SK-N-SH treated with all-trans-retinoic acid at 6 μM for 48 hours (cell line): ENCODE data around the gene CAMK2B.

Source experiments
- ARNTL ChIP-seq: fragments of 450-650 bp; formaldehyde crosslinking; IDR thresholded peaks from 2 replicates; pipeline ENCODE4 v1.5.0; 2020; ENCODE audit warnings: low read depth, mild to moderate bottlenecking, moderate library complexity, borderline replicate concordance
- CREB5 ChIP-seq: fragments of 250-450 bp; sonication (Bioruptor Pico); IDR thresholded peaks from 2 replicates; pipeline ENCODE4 v1.5.1; 2020; ENCODE audit warnings: low read depth, mild to moderate bottlenecking, moderate library complexity
- CSDC2 ChIP-seq: fragments of 250-450 bp; sonication (Bioruptor Pico); IDR thresholded peaks from 2 replicates; pipeline ENCODE4 v1.5.0; 2020; ENCODE audit warnings: mild to moderate bottlenecking, moderate library complexity
- ISL1 ChIP-seq: fragments of 250-450 bp; sonication (Bioruptor Pico); IDR thresholded peaks from 2 replicates; pipeline ENCODE4 v2.1.2; 2022; ENCODE audit warnings: mild to moderate bottlenecking, moderate library complexity
- PATZ1 ChIP-seq: fragments of 250-450 bp; sonication (Bioruptor Pico); IDR thresholded peaks from 2 replicates; pipeline ENCODE4 v1.8.0; 2020; ENCODE audit warnings: mild to moderate bottlenecking, moderate library complexity, borderline replicate concordance
- TOX ChIP-seq: fragments of 250-450 bp; sonication (Bioruptor Pico); IDR thresholded peaks from 2 replicates; pipeline ENCODE4 v1.8.0; 2021; ENCODE audit warnings: mild to moderate bottlenecking, moderate library complexity, borderline replicate concordance
- ZFP30 ChIP-seq: fragments of 450-650 bp; formaldehyde crosslinking; IDR thresholded peaks from 2 replicates; pipeline ENCODE4 v1.5.0; 2022; ENCODE audit warnings: mild to moderate bottlenecking, moderate library complexity
- ZNF70 ChIP-seq: fragments of 450-650 bp; formaldehyde crosslinking; IDR thresholded peaks from 2 replicates; pipeline ENCODE4 v1.5.0; 2020; ENCODE audit warnings: mild to moderate bottlenecking, moderate library complexity
- ZNF8 ChIP-seq: fragments of 450-650 bp; formaldehyde crosslinking; IDR thresholded peaks from 2 replicates; pipeline ENCODE4 v1.5.0; 2020; ENCODE audit warnings: mild to moderate bottlenecking, moderate library complexity

- TF ChIP-seq ZNF8 (CRISPR knock-in tag) (no peak), CSDC2 (no peak), ZNF70 (CRISPR knock-in tag) (no peak), PATZ1 (CRISPR knock-in tag) (no peak), ZFP30 (CRISPR knock-in tag) (no peak), TOX (CRISPR knock-in tag) (no peak), ARNTL (CRISPR knock-in tag) (no peak), ISL1 (CRISPR knock-in tag) (no peak), CREB5 (CRISPR knock-in tag) (no peak)
Observed at GRCh38 chr7:44225566-44226395, 99.6 kb downstream of the CAMK2B start.
